Measurements from ENCODE around the gene ACTN3.

ACTN3 gene

GRCh38 chr11:66564984-66565383, 18.3 kb downstream of the ACTN3 start:
- no peaks in the 10 kb centered on the region for H3K4me1 ChIP-seq
- no peak for DNase-seq
- H3K9me3 ChIP-seq, result no peaks in the 10 kb centered on the region
- no peak overlapping the region for H3K4me3 ChIP-seq (ENCODE audit: low read depth, low read length)
- H3K36me3 ChIP-seq, result no peaks in the 10 kb centered on the region
- no peak for TF ChIP-seq CTCF (IDR thresholded peaks at IDR 0.05; ENCODE audit: low read depth, low read length)
- no peaks in the 10 kb centered on the region for H3K27me3 ChIP-seq

GRCh38 chr11:66566221-66566620, 19.5 kb downstream of the ACTN3 start:
- TF ChIP-seq CTCF (IDR thresholded peaks at IDR 0.05; ENCODE audit: low read depth, low read length), result no peak
- H3K4me1 ChIP-seq, result no peaks in the 10 kb centered on the region
- no peaks in the 10 kb centered on the region for H3K9me3 ChIP-seq
- no peak overlapping the region for H3K4me3 ChIP-seq (ENCODE audit: low read depth, low read length)
- H3K36me3 ChIP-seq, result no peaks in the 10 kb centered on the region
- H3K27me3 ChIP-seq, result no peaks in the 10 kb centered on the region
- DNase-seq, result no peak

GRCh38 chr11:66567787-66568123, 21.1 kb downstream of the ACTN3 start:
- DNase-seq, result no peak
- no peaks in the 10 kb centered on the region for H3K27me3 ChIP-seq
- TF ChIP-seq CTCF (IDR thresholded peaks at IDR 0.05; ENCODE audit: low read depth, low read length), result no peak
- peak overlapping the region; percentile 51 for H3K4me3 ChIP-seq (ENCODE audit: low read depth, low read length)
- H3K36me3 ChIP-seq, result no peaks in the 10 kb centered on the region
- H3K4me1 ChIP-seq, result no peaks in the 10 kb centered on the region
- no peaks in the 10 kb centered on the region for H3K9me3 ChIP-seq

- peak within 1 kb of the TSS; percentile 51 for H3K4me3 ChIP-seq (ENCODE audit: low read depth, low read length)
- no peaks in the 10 kb centered on the region for H3K27me3 ChIP-seq
- no peaks in the 10 kb centered on the region for H3K9me3 ChIP-seq
- no peaks in the 10 kb centered on the region for H3K36me3 ChIP-seq
- H3K4me1 ChIP-seq, result no peaks in the 10 kb centered on the region
- peak; percentile 92 for DNase-seq
- TF ChIP-seq CTCF (IDR thresholded peaks at IDR 0.05; ENCODE audit: low read depth, low read length), result no peak
These were observed 21.6 kb downstream of the ACTN3 start, which contains the start of gene CTSF for GRCh38 chr11:66568124-66568916. Gene CTSF (minus strand): TSS chr11:66568606. CDS start chr11:66568486, 120 bp downstream.

GRCh38 chr11:66569076-66569475, 22.4 kb downstream of the ACTN3 start:
- H3K4me3 ChIP-seq (ENCODE audit: low read depth, low read length), result no peak overlapping the region
- H3K9me3 ChIP-seq, result no peaks in the 10 kb centered on the region
- H3K36me3 ChIP-seq, result no peaks in the 10 kb centered on the region
- H3K4me1 ChIP-seq, result no peaks in the 10 kb centered on the region
- H3K27me3 ChIP-seq, result no peaks in the 10 kb centered on the region
- DNase-seq, result no peak
- TF ChIP-seq CTCF (IDR thresholded peaks at IDR 0.05; ENCODE audit: low read depth, low read length), result no peak

- Histone ChIP-seq H3K36me3 (no peaks in the 10 kb centered on the region), H3K4me3 (ENCODE audit: low read depth, low read length) (no peak overlapping the region), H3K9me3 (no peaks in the 10 kb centered on the region), H3K27me3 (peaks cover 5% of the 10 kb centered on the region), H3K4me1 (no peaks in the 10 kb centered on the region)
- no peak for TF ChIP-seq CTCF (IDR thresholded peaks at IDR 0.05; ENCODE audit: low read depth, low read length)
- DNase-seq, result no peak
These were observed 23.6 kb downstream of the ACTN3 start for GRCh38 chr11:66570079-66570849.
